Epithelial cell of proximal tubule (primary cell): ENCODE measurements around the gene TRPM5. TPM values are rescaled to one million over a fixed set of nuclear protein-coding genes. Genes with fewer than 3 reads are reported as not detected.

Experiments
- DNase-seq: peaks from one replicate; pipeline ENCODE4 v3.0.0-alpha.2; 2011; ENCODE audit warnings: low read depth
- H3K4me3 ChIP-seq: 2 replicates; pipeline ENCODE4 v1.5.1; 2011; ENCODE audit warnings: low read depth, mild to moderate bottlenecking, low read length
- CTCF ChIP-seq: conservative IDR thresholded peaks from 2 replicates; pipeline ENCODE4 v1.5.1; 2012; ENCODE audit warnings: low read depth, mild to moderate bottlenecking, low read length
- total RNA-seq: library from RNA; depleted of rRNA; stranded (reverse); fragments of >200 nt; gene quantifications from 2 replicates; pipeline ENCODE4 v1.2.3, GENCODE V29; 2015

The TRPM5 gene
- total RNA-seq, 1 donor from 2014 or later: not detected

- no peak for DNase-seq
- no peak for TF ChIP-seq CTCF
- no peak overlapping the region for H3K4me3 ChIP-seq
These were observed 26.2 kb downstream of the TRPM5 start for GRCh38 chr11:2417856-2418692.

- TF ChIP-seq CTCF: no peak
- H3K4me3 ChIP-seq: no peak overlapping the region
- DNase-seq: no peak
These were observed 27.5 kb downstream of the TRPM5 start for GRCh38 chr11:2416765-2417164.

GRCh38 chr11:2415601-2416380 is 28.5 kb downstream of the TRPM5 start:
- TF ChIP-seq CTCF: no peak
- no peak overlapping the region for H3K4me3 ChIP-seq
- DNase-seq: no peak

GRCh38 chr11:2415171-2415570 is 29.1 kb downstream of the TRPM5 start:
- no peak for DNase-seq
- TF ChIP-seq CTCF: no peak
- H3K4me3 ChIP-seq: no peak overlapping the region

GRCh38 chr11:2414616-2415015 is 29.7 kb downstream of the TRPM5 start:
- no peak for TF ChIP-seq CTCF
- H3K4me3 ChIP-seq: no peak overlapping the region
- DNase-seq: no peak

GRCh38 chr11:2413742-2414579 is 30.4 kb downstream of the TRPM5 start:
- no peak for TF ChIP-seq CTCF
- no peak for DNase-seq
- no peak overlapping the region for H3K4me3 ChIP-seq
